PC-9 (cell line): ENCODE data around the gene CDH3. TPM values are rescaled to one million over a fixed set of nuclear protein-coding genes. Genes with fewer than 3 reads are reported as not detected.
A peak's percentile ranks its signal among the peaks of the same experiment; 100 is the strongest.

ENCODE experiments used
- BruUV-seq: library from RNA; stranded (reverse); fragments of 400-500 nt; replicated peaks from 2 replicates; lab custom pipeline; 2021; lab: Mats Ljungman, UMichigan
- CTCF ChIA-PET: fragments of 300-600 bp; sonication (Branson Sonifier 250); formaldehyde crosslinking; loops from one replicate; lab custom pipeline; 2022; ENCODE audit warnings: antibody characterized with exemption; lab: Charles Lee
- POLR2A ChIA-PET: fragments of 300-600 bp; sonication (Branson Sonifier 250); formaldehyde crosslinking; loops from one replicate; lab custom pipeline; 2022; ENCODE audit warnings: antibody characterized with exemption; ENCODE audit not compliant: unreplicated experiment; lab: Charles Lee
- DNase-seq, 2 experiments: peaks; one replicate each; pipeline versions ENCODE4 v3.0.0 to v3.0.0-alpha.2; 2015 to 2022; ENCODE audit warnings: mixed read lengths in 1 of 2
- H2AFZ ChIP-seq: fragments of 200-600 bp; sonication (generic); 2 replicates; pipeline ENCODE4 v1.8.1; 2017; ENCODE audit warnings: antibody characterized with exemption
- H3F3A ChIP-seq: fragments of 200-600 bp; sonication (generic); 2 replicates; pipeline ENCODE4 v1.8.1; 2017; ENCODE audit warnings: antibody characterized with exemption, mild to moderate bottlenecking, low read depth; ENCODE audit not compliant: insufficient read depth
- H3K27ac ChIP-seq: fragments of 200-600 bp; sonication (generic); 2 replicates; pipeline ENCODE4 v1.6.1; 2016; ENCODE audit warnings: mixed run types
- H3K27me3 ChIP-seq: fragments of 200-600 bp; sonication (generic); 2 replicates; pipeline ENCODE4 v1.6.1; 2016; ENCODE audit warnings: low read depth, mixed run types; ENCODE audit not compliant: insufficient read depth
- H3K36me3 ChIP-seq: fragments of 200-600 bp; sonication (generic); 2 replicates; pipeline ENCODE4 v1.6.1; 2016; ENCODE audit warnings: low read depth, mixed run types
- H3K4me1 ChIP-seq: fragments of 200-600 bp; sonication (generic); replicated peaks from 2 replicates; pipeline ENCODE4 v1.6.1; 2016; ENCODE audit warnings: mixed run types; ENCODE audit not compliant: insufficient read depth
- H3K4me2 ChIP-seq: fragments of 200-600 bp; sonication (generic); 2 replicates; pipeline ENCODE4 v1.6.1; 2017; ENCODE audit warnings: mixed run types
- H3K4me3 ChIP-seq: fragments of 200-600 bp; sonication (generic); 2 replicates; pipeline ENCODE4 v1.6.1; 2016; ENCODE audit warnings: mixed run types
- H3K79me2 ChIP-seq: fragments of 200-600 bp; sonication (generic); 2 replicates; pipeline ENCODE4 v1.6.1; 2017; ENCODE audit warnings: low read depth, mixed run types
- H3K9me2 ChIP-seq: fragments of 200-600 bp; sonication (generic); 2 replicates; pipeline ENCODE4 v1.8.1; 2017; ENCODE audit warnings: mild to moderate bottlenecking; ENCODE audit not compliant: insufficient read depth
- H3K9me3 ChIP-seq: fragments of 200-600 bp; sonication (generic); 2 replicates; pipeline ENCODE4 v1.8.1; 2016; ENCODE audit warnings: low read depth; ENCODE audit not compliant: insufficient read depth
- H4K20me1 ChIP-seq: fragments of 200-600 bp; sonication (generic); 2 replicates; pipeline ENCODE4 v1.8.1; 2017; ENCODE audit not compliant: insufficient read depth
- EZH2 ChIP-seq: fragments of 200-600 bp; sonication (generic); IDR thresholded peaks from 2 replicates; pipeline ENCODE4 v1.8.0; 2017; ENCODE audit warnings: antibody characterized with exemption, low read depth
- intact Hi-C: fragments of 100-400 bp; cut with micrococcal nuclease; formaldehyde crosslinking; loops from one replicate; pipeline ENCODE4 v1.10.0; 2022; ENCODE audit not compliant: unreplicated experiment
- total RNA-seq: library from RNA; stranded (reverse); gene quantifications from 2 replicates; pipeline ENCODE4 v1.2.3, GENCODE V29; 2021
- TF ChIP-seq, protein P1 (sequence below): fragments of 200-600 bp; sonication (generic); conservative IDR thresholded peaks from 2 replicates; pipeline ENCODE4 v1.6.1; 2017; ENCODE audit warnings: mixed run types, antibody characterized with exemption, mild to moderate bottlenecking, moderate library complexity

The CDH3 gene
- total RNA-seq, 1 experiment from 2014 or later, result 70.3 TPM

DNA sequence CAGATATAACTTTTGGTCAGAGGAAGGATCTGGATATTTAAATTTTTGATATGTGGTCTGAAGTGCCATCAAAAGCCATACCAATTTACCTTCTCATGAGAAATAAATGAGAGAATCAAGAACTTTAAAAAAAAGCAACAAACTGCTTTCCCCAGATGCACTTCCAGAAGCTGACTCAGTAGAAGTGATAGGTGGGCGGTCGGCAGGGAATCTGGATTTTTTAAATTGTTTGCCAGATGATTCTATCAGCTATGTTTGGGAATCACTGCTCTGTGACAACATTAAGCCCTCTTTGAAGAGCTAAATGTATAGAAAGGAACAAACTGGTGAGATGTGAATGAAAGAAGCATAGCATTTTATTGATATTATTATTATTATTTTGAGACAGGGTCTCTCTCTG, 19.2 kb downstream of the CDH3 start:
- intact Hi-C loops, result no loop called here
- Histone ChIP-seq H2AFZ (no peak overlapping the region), H3K27ac (peak overlapping the region; percentile 91), H3K9me2 (no peaks in the 10 kb centered on the region), H3F3A (peaks cover 53% of the 10 kb centered on the region), H3K9me3 (no peaks in the 10 kb centered on the region), H3K4me1 (peaks cover 64% of the 10 kb centered on the region), H3K36me3 (no peaks in the 10 kb centered on the region), H4K20me1 (no peaks in the 10 kb centered on the region), H3K4me3 (no peak overlapping the region), H3K79me2 (peaks cover 35% of the 10 kb centered on the region), H3K4me2 (no peak overlapping the region), H3K27me3 (no peaks in the 10 kb centered on the region)
- TF ChIP-seq, protein P1, sequence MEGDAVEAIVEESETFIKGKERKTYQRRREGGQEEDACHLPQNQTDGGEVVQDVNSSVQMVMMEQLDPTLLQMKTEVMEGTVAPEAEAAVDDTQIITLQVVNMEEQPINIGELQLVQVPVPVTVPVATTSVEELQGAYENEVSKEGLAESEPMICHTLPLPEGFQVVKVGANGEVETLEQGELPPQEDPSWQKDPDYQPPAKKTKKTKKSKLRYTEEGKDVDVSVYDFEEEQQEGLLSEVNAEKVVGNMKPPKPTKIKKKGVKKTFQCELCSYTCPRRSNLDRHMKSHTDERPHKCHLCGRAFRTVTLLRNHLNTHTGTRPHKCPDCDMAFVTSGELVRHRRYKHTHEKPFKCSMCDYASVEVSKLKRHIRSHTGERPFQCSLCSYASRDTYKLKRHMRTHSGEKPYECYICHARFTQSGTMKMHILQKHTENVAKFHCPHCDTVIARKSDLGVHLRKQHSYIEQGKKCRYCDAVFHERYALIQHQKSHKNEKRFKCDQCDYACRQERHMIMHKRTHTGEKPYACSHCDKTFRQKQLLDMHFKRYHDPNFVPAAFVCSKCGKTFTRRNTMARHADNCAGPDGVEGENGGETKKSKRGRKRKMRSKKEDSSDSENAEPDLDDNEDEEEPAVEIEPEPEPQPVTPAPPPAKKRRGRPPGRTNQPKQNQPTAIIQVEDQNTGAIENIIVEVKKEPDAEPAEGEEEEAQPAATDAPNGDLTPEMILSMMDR, result no peak
- no TSS peak for BruUV-seq
- CTCF ChIA-PET, result no interaction called here
- no peak for DNase-seq
- POLR2A ChIA-PET, result interaction anchor here (0.7 kb wide), 1 partner anchor 38 kb away, joined by 6 read pairs; no protein-coding TSS in a partner anchor

- DNase-seq, result peak; percentile 47 to 85
- Histone ChIP-seq H3K9me2 (no peaks in the 10 kb centered on the region), H3K9me3 (no peaks in the 10 kb centered on the region), H3K4me3 (no peak overlapping the region), H2AFZ (no peak overlapping the region), H3K27ac (peak overlapping the region; percentile 91), H3K4me2 (peak overlapping the region; percentile 39), H3K27me3 (no peaks in the 10 kb centered on the region), H3K79me2 (peaks cover 36% of the 10 kb centered on the region), H3F3A (peaks cover 48% of the 10 kb centered on the region), H3K36me3 (0 out of 2 replicates have a peak, but pooled peaks cover 3% of the 10 kb centered on the region), H4K20me1 (no peaks in the 10 kb centered on the region), H3K4me1 (peaks cover 52% of the 10 kb centered on the region)
- intact Hi-C loops, result no loop called here
- CTCF ChIA-PET, result no interaction called here
- POLR2A ChIA-PET, result interaction anchor here (0.6 kb wide), 1 partner anchor 289 kb away, joined by 7 read pairs; no protein-coding TSS in a partner anchor
- TF ChIP-seq, protein P1, result no peak
- TF ChIP-seq EZH2, result no peak
- no TSS peak for BruUV-seq
Measured at GRCh38 chr16:68665501-68665900, 20.4 kb downstream of the CDH3 start.

- H3K27ac ChIP-seq, result peak overlapping the region; percentile 75
- H3K79me2 ChIP-seq, result peaks cover 25% of the 10 kb centered on the region
- no TSS peak for BruUV-seq
- no peaks in the 10 kb centered on the region for H3K9me2 ChIP-seq
- no peaks in the 10 kb centered on the region for H3K27me3 ChIP-seq
- no peak overlapping the region for H3K4me3 ChIP-seq
- H2AFZ ChIP-seq, result no peak overlapping the region
- intact Hi-C loops, result no loop called here
- H4K20me1 ChIP-seq, result no peaks in the 10 kb centered on the region
- DNase-seq, result peak in 1 of 2 experiments; percentile 76
- H3K36me3 ChIP-seq, result peaks cover 4% of the 10 kb centered on the region; the same call in 1 of the 2 replicates
- no peak for TF ChIP-seq EZH2
- TF ChIP-seq, protein P1, result no peak
- no peaks in the 10 kb centered on the region for H3K9me3 ChIP-seq
- POLR2A ChIA-PET, result no interaction called here
- H3F3A ChIP-seq, result peaks cover 43% of the 10 kb centered on the region
- CTCF ChIA-PET, result no interaction called here
- peaks cover 43% of the 10 kb centered on the region for H3K4me1 ChIP-seq
- H3K4me2 ChIP-seq, result peak overlapping the region; percentile 33
Measured at GRCh38 chr16:68668266-68668665, 23.2 kb downstream of the CDH3 start.
